Activated T-cell treated with anti-CD3 and anti-CD28 coated beads, Interleukin-2, amount 50 U/mL, for 4 hours (primary cell): ENCODE measurements around the gene KIAA1671. TPM values are rescaled to one million over a fixed set of nuclear protein-coding genes. Genes with fewer than 3 reads are reported as not detected.

Experiments used
- ATAC-seq, 2 donors: fragments of 200-7000 bp; cut with Tn5 transposase; one replicate each; pipeline ENCODE4 v1.10.0; 2021
- DNase-seq: peaks from one replicate; pipeline ENCODE4 v3.0.0-alpha.2; 2020
- H3K27me3 Mint-ChIP-seq: one replicate; pipeline ENCODE4 v1.8.0; 2021; ENCODE audit warnings: low read depth, mixed read lengths
- H3K36me3 Mint-ChIP-seq: one replicate; pipeline ENCODE4 v1.8.0; 2022; ENCODE audit warnings: mixed read lengths; ENCODE audit not compliant: insufficient read depth
- H3K4me1 Mint-ChIP-seq: one replicate; pipeline ENCODE4 v1.8.0; 2021; ENCODE audit warnings: low read depth, mixed read lengths
- H3K4me3 Mint-ChIP-seq: one replicate; pipeline ENCODE4 v1.8.0; 2021; ENCODE audit warnings: mild to moderate bottlenecking, moderate library complexity, mixed read lengths
- H3K9me3 Mint-ChIP-seq: one replicate; pipeline ENCODE4 v1.8.0; 2021; ENCODE audit warnings: mixed read lengths
- total RNA-seq, 3 donors: library from RNA; stranded (reverse); gene quantifications; one replicate each; pipeline ENCODE4 v1.2.1, GENCODE V29; 2021

The KIAA1671 gene
- total RNA-seq, 3 donors from 2014 or later, result 4.0 to 9.7 (median 7.3) TPM

- ATAC-seq (no peak), DNase-seq (no peak)
- H3K4me1 Mint-ChIP-seq, result no peaks in the 10 kb centered on the region
- H3K4me3 Mint-ChIP-seq, result no peak overlapping the region
- no peaks in the 10 kb centered on the region for H3K9me3 Mint-ChIP-seq
- H3K27me3 Mint-ChIP-seq, result no peaks in the 10 kb centered on the region
- H3K36me3 Mint-ChIP-seq, result no peaks in the 10 kb centered on the region
Measured at GRCh38 chr22:24962835-24963234, 10.3 kb downstream of the KIAA1671 start.

GRCh38 chr22:24964441-24964840, 11.9 kb downstream of the KIAA1671 start:
- H3K27me3 Mint-ChIP-seq, result no peaks in the 10 kb centered on the region
- H3K4me3 Mint-ChIP-seq, result no peak overlapping the region
- no peak for ATAC-seq
- H3K4me1 Mint-ChIP-seq, result no peaks in the 10 kb centered on the region
- no peaks in the 10 kb centered on the region for H3K36me3 Mint-ChIP-seq
- no peak for DNase-seq
- no peaks in the 10 kb centered on the region for H3K9me3 Mint-ChIP-seq

- Mint-ChIP-seq H3K4me1 (no peaks in the 10 kb centered on the region), H3K27me3 (no peaks in the 10 kb centered on the region), H3K9me3 (no peaks in the 10 kb centered on the region), H3K36me3 (no peaks in the 10 kb centered on the region), H3K4me3 (no peak overlapping the region)
- ATAC-seq (no peak), DNase-seq (no peak)
Measured at GRCh38 chr22:24965822-24966626, 13.5 kb downstream of the KIAA1671 start.

GRCh38 chr22:24968066-24968561, 15.6 kb downstream of the KIAA1671 start:
- Mint-ChIP-seq H3K27me3 (no peaks in the 10 kb centered on the region), H3K9me3 (no peaks in the 10 kb centered on the region), H3K36me3 (no peaks in the 10 kb centered on the region), H3K4me3 (no peak overlapping the region), H3K4me1 (no peaks in the 10 kb centered on the region)
- DNase-seq (no peak), ATAC-seq (no peak)

- H3K27me3 Mint-ChIP-seq, result no peaks in the 10 kb centered on the region
- no peak overlapping the region for H3K4me3 Mint-ChIP-seq
- ATAC-seq (no peak), DNase-seq (no peak)
- H3K9me3 Mint-ChIP-seq, result no peaks in the 10 kb centered on the region
- H3K4me1 Mint-ChIP-seq, result no peaks in the 10 kb centered on the region
- H3K36me3 Mint-ChIP-seq, result no peaks in the 10 kb centered on the region
Measured at GRCh38 chr22:24969560-24970301, 17.2 kb downstream of the KIAA1671 start.

GRCh38 chr22:24972369-24972768, 19.9 kb downstream of the KIAA1671 start:
- H3K4me3 Mint-ChIP-seq, result no peak overlapping the region
- no peaks in the 10 kb centered on the region for H3K36me3 Mint-ChIP-seq
- no peaks in the 10 kb centered on the region for H3K27me3 Mint-ChIP-seq
- ATAC-seq, result no peak
- H3K9me3 Mint-ChIP-seq, result no peaks in the 10 kb centered on the region
- no peaks in the 10 kb centered on the region for H3K4me1 Mint-ChIP-seq
- no peak for DNase-seq

- Mint-ChIP-seq H3K4me1 (no peaks in the 10 kb centered on the region), H3K36me3 (no peaks in the 10 kb centered on the region), H3K4me3 (no peak overlapping the region), H3K9me3 (no peaks in the 10 kb centered on the region), H3K27me3 (no peaks in the 10 kb centered on the region)
- DNase-seq (no peak), ATAC-seq (no peak)
Measured at GRCh38 chr22:24973872-24974271, 21.4 kb downstream of the KIAA1671 start.

GRCh38 chr22:24975125-24975640, 22.7 kb downstream of the KIAA1671 start:
- no peak for DNase-seq
- Mint-ChIP-seq H3K27me3 (no peaks in the 10 kb centered on the region), H3K4me1 (no peaks in the 10 kb centered on the region), H3K36me3 (no peaks in the 10 kb centered on the region), H3K4me3 (no peak overlapping the region), H3K9me3 (no peaks in the 10 kb centered on the region)
- no peak for ATAC-seq

GRCh38 chr22:24975813-24976341, 23.4 kb downstream of the KIAA1671 start:
- no peaks in the 10 kb centered on the region for H3K4me1 Mint-ChIP-seq
- DNase-seq (no peak), ATAC-seq (no peak)
- H3K4me3 Mint-ChIP-seq, result no peak overlapping the region
- no peaks in the 10 kb centered on the region for H3K36me3 Mint-ChIP-seq
- H3K9me3 Mint-ChIP-seq, result no peaks in the 10 kb centered on the region
- H3K27me3 Mint-ChIP-seq, result no peaks in the 10 kb centered on the region

- no peak for DNase-seq
- Mint-ChIP-seq H3K9me3 (no peaks in the 10 kb centered on the region), H3K36me3 (no peaks in the 10 kb centered on the region), H3K4me3 (no peak overlapping the region), H3K27me3 (no peaks in the 10 kb centered on the region), H3K4me1 (no peaks in the 10 kb centered on the region)
- no peak for ATAC-seq
Measured at GRCh38 chr22:24976442-24977218, 24.1 kb downstream of the KIAA1671 start.

- no peaks in the 10 kb centered on the region for H3K36me3 Mint-ChIP-seq
- H3K27me3 Mint-ChIP-seq, result no peaks in the 10 kb centered on the region
- no peak for DNase-seq
- H3K4me1 Mint-ChIP-seq, result no peaks in the 10 kb centered on the region
- no peak overlapping the region for H3K4me3 Mint-ChIP-seq
- ATAC-seq, result no peak
- H3K9me3 Mint-ChIP-seq, result no peaks in the 10 kb centered on the region
Measured at GRCh38 chr22:24977370-24978221, 25.1 kb downstream of the KIAA1671 start.

GRCh38 chr22:24978308-24978707, 25.8 kb downstream of the KIAA1671 start:
- no peak for DNase-seq
- Mint-ChIP-seq H3K9me3 (no peaks in the 10 kb centered on the region), H3K27me3 (no peaks in the 10 kb centered on the region), H3K36me3 (no peaks in the 10 kb centered on the region), H3K4me1 (no peaks in the 10 kb centered on the region), H3K4me3 (no peak overlapping the region)
- ATAC-seq, result no peak

- Mint-ChIP-seq H3K9me3 (no peaks in the 10 kb centered on the region), H3K36me3 (no peaks in the 10 kb centered on the region), H3K4me3 (no peak overlapping the region), H3K4me1 (no peaks in the 10 kb centered on the region), H3K27me3 (peaks cover 4% of the 10 kb centered on the region)
- no peak for ATAC-seq
- DNase-seq, result no peak
Measured at GRCh38 chr22:24981066-24981465, 28.6 kb downstream of the KIAA1671 start.
